Body of pancreas (tissue), 4 donors: ENCODE results near the gene RELCH. TPM values are rescaled to one million over a fixed set of nuclear protein-coding genes. Genes with fewer than 3 reads are reported as not detected.

Source experiments
- ATAC-seq: fragments of 150-250 bp; one replicate; pipeline ENCODE4 v1.9.1; 2016
- DNase-seq, 4 donors: peaks; one replicate each; pipeline ENCODE4 v3.0.0-alpha.2; 2019
- H3K27ac ChIP-seq, 4 donors: fragments of 200-600 bp; sonication (generic); 1 replicate in 3 of 4; 2 replicates in 1 of 4; pipeline versions ENCODE4 v1.5.1 to v1.6.1; 2016 to 2019; ENCODE audit warnings: mild to moderate bottlenecking in 1 of 4, mixed read lengths in 1 of 4, moderate library complexity in 1 of 4
- H3K27me3 ChIP-seq, 2 donors: fragments of 200-600 bp; sonication (generic); one replicate each; pipeline ENCODE4 v1.6.0; 2016; ENCODE audit warnings: mild to moderate bottlenecking in 1 of 2
- H3K36me3 ChIP-seq, 2 donors: fragments of 200-600 bp; sonication (generic); replicated peaks in 1 of 2; 2 replicates each; pipeline ENCODE4 v1.5.1; 2016; ENCODE audit warnings: low read depth in 2 of 2; ENCODE audit not compliant: insufficient read depth in 1 of 2
- H3K4me1 ChIP-seq: fragments of 200-600 bp; sonication (generic); one replicate; pipeline ENCODE4 v1.6.0; 2016
- H3K4me3 ChIP-seq, 2 donors: fragments of 200-600 bp; sonication (generic); 1 replicate in 1 of 2; 2 replicates in 1 of 2; pipeline ENCODE4 v1.5.1; 2016 to 2019
- H3K9me3 ChIP-seq, 3 donors: fragments of 200-600 bp; sonication (generic); 1 replicate in 2 of 3; 2 replicates in 1 of 3; pipeline ENCODE4 v1.5.1; 2016
- CTCF ChIP-seq, 7 experiments: fragments of 450-650 bp in 4 of 7; fragments of 200-600 bp in 3 of 7; sonication (generic) in 3 of 7; IDR thresholded peaks; one replicate each; pipeline ENCODE4 v1.5.1; 2016 to 2019; ENCODE audit warnings: antibody characterized with exemption in 7 of 7
- POLR2A ChIP-seq, 3 donors: fragments of 450-650 bp; IDR thresholded peaks; one replicate each; pipeline ENCODE4 v1.6.1; 2016; ENCODE audit warnings: antibody characterized with exemption in 3 of 3, mild to moderate bottlenecking in 2 of 3
- WGBS, 2 donors: methylation state at CpG; one replicate each; pipeline ENCODE4 v1.1.5; 2017; 5-methylcytosine and 5-hydroxymethylcytosine counted together
- intact Hi-C: fragments of 100-400 bp; cut with DNase I; formaldehyde crosslinking; loops from one replicate; pipeline ENCODE4 v1.15.1; 2023
- total RNA-seq, 2 donors: library from RNA; depleted of rRNA; stranded (reverse); fragments of >200 nt; gene quantifications; one replicate each; pipeline ENCODE4 v1.1.0, GENCODE V29; 2016

RELCH gene
- total RNA-seq, 2 donors from 2014 or later, result 13.5 to 51.4 TPM

DNA sequence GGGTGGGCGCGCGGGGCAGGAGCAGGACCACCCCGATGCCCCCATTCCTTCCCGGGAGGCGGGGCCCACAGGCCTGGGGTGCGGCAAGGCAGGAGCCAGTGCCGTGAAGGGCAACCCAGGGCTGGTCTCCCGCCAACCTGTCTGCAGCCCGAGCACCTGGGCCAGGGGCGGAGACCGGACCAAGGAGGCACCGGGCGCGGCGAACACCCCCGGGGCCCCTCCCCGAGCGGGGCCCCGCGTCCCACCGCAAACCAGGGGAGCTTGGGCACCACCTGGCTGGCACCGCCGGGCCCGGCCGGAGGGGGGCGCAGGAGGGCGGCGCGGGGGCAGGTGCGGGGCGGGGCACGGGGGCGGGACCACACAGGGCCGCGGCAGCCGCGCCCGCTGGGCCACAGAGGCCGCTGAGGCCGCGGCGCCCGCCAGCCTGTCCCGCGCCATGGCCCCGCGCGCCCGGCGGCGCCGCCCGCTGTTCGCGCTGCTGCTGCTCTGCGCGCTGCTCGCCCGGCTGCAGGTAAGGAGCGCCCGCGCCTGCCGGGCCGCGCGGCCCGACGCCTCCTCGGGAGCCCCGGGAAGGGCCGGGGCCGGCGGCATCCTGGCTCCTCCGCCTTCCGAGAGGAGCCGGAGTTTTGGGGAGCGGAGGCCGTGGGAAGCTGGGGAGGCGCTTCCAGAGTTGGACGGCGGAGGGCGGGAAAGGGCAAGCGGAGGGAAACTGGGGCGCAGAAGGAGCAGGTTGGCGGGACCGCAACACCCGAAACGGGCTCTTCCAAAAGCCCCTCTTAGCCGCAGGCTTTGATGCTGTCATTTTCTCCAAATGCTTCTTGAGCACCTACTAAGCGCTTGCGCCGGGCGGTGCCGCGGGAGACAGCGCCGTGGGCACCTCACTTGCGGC, 138.1 kb downstream of the RELCH start, which contains the start of gene TNFRSF11A:
TNFRSF11A (plus strand) TSS at position 394 of the 889 bp plus-strand sequence; CDS start at position 437, 43 bp downstream.
- H3K4me3 ChIP-seq, result peak within 1 kb of the TSS; percentile 34 to 42
- H3K27ac ChIP-seq, result peak within 1 kb of the TSS in 1 of 4 donors; percentile 34
- no peaks in the 10 kb centered on the region for H3K36me3 ChIP-seq
- DNase-seq (peak; percentile 60 to 79 (median 66)), ATAC-seq (peak; percentile 89)
- TF ChIP-seq CTCF (IDR thresholded peaks at IDR 0.05) (peak; percentile 16 to 56 (median 41)), POLR2A (IDR thresholded peaks at IDR 0.05) (no peak)
- WGBS, 2 donors, result 1 to 5% methylated on average over 13 to 81 of the region's 99 CpGs
- peaks cover 33% of the 10 kb centered on the region for H3K4me1 ChIP-seq
- no peaks in the 10 kb centered on the region for H3K27me3 ChIP-seq
- no peaks in the 10 kb centered on the region for H3K9me3 ChIP-seq
- intact Hi-C loops, result no loop called here

- no peak overlapping the region for H3K27ac ChIP-seq
- no peaks in the 10 kb centered on the region for H3K9me3 ChIP-seq
- WGBS, 2 donors, result 3 to 4% methylated on average over 23 to 43 of the region's 45 CpGs
- ATAC-seq (peak; percentile 10), DNase-seq (peak in 2 of 4 donors; percentile 24 to 34)
- H3K4me3 ChIP-seq, result peak overlapping the region; percentile 34 to 40
- H3K27me3 ChIP-seq, result no peaks in the 10 kb centered on the region
- H3K4me1 ChIP-seq, result peaks cover 33% of the 10 kb centered on the region
- TF ChIP-seq POLR2A (IDR thresholded peaks at IDR 0.05), result no peak
- TF ChIP-seq CTCF (IDR thresholded peaks at IDR 0.05), result peak in 1 of 7 experiments; percentile 1
- no peaks in the 10 kb centered on the region for H3K36me3 ChIP-seq
- intact Hi-C loops, result no loop called here
Observed at GRCh38 chr18:62325806-62326645, 139.0 kb downstream of the RELCH start.

- no peak for ATAC-seq
- 44 to 58% methylated on average over 11 to 12 of the region's 12 CpGs for WGBS, 2 donors
- no peak overlapping the region for H3K4me3 ChIP-seq
- TF ChIP-seq POLR2A (IDR thresholded peaks at IDR 0.05) (no peak), CTCF (IDR thresholded peaks at IDR 0.05) (no peak)
- peaks cover 33% of the 10 kb centered on the region for H3K4me1 ChIP-seq
- no peaks in the 10 kb centered on the region for H3K9me3 ChIP-seq
- intact Hi-C loops, result no loop called here
- H3K36me3 ChIP-seq, result no peaks in the 10 kb centered on the region
- no peak overlapping the region for H3K27ac ChIP-seq
- H3K27me3 ChIP-seq, result no peaks in the 10 kb centered on the region
- no peak for DNase-seq
Observed at GRCh38 chr18:62326646-62327348, 139.7 kb downstream of the RELCH start.

DNA sequence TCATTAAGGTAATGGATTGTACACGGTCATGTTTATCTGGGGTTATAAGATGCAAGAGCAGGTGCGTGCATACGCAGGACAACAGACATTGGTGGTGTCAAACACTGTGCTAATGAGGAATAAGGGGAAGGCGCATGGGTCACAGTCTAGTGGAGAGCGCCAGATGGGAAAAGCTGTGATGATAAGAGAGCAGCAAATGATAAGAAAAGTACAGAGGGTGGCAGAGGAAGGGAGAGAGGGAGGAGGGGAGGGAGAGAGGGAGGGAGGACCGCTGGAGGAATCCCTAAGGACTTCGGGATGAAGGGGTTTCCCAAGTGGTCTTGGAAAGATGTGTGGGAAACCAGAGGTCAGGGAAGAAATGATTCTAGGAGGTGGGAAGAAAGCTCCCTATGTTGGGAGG, 140.9 kb downstream of the RELCH start:
- whole genome bisulfite sequencing, 2 donors, result 48 to 50% methylated on average over 7 of the region's 7 CpGs
- no peak for DNase-seq
- H3K4me1 ChIP-seq, result peaks cover 33% of the 10 kb centered on the region

More for the DNA sequence above, 140.9 kb downstream of the RELCH start:
- ATAC-seq, result no peak
- Histone ChIP-seq H3K9me3 (no peaks in the 10 kb centered on the region), H3K27me3 (no peaks in the 10 kb centered on the region), H3K27ac (no peak overlapping the region), H3K4me3 (no peak overlapping the region), H3K36me3 (no peaks in the 10 kb centered on the region)
- TF ChIP-seq CTCF (IDR thresholded peaks at IDR 0.05), result no peak
- TF ChIP-seq POLR2A (IDR thresholded peaks at IDR 0.05), result no peak
- intact Hi-C loops, result no loop called here
